Nucleus accumbens (tissue), 56 donors: ENCODE measurements around the gene PLEKHG4B.
"Not testable (repeated sequence)": the region's sequence is repeated elsewhere in the genome, so short reads cannot be mapped to it uniquely, and the experiment has no call there.

Source experiments
- DNase-seq, 56 donors: peaks; one replicate each; lab custom pipeline; 2025; lab: John Stamatoyannopoulos, UW

PLEKHG4B gene

GRCh38 chr5:93221-93980 lies 1.4 kb downstream of the PLEKHG4B start:
- no peak for DNase-seq

- DNase-seq, result no peak
These were observed 2.3 kb downstream of the PLEKHG4B start for GRCh38 chr5:94113-94892.

GRCh38 chr5:95241-95980 lies 3.4 kb downstream of the PLEKHG4B start:
- no peak for DNase-seq

GRCh38 chr5:96976-97660 lies 5.2 kb downstream of the PLEKHG4B start:
- DNase-seq, result no peak

GRCh38 chr5:99815-100214 lies 7.8 kb downstream of the PLEKHG4B start:
- no peak for DNase-seq

- DNase-seq, result no peak
These were observed 10.6 kb downstream of the PLEKHG4B start for GRCh38 chr5:102411-103043.

GRCh38 chr5:104106-104505 lies 12.1 kb downstream of the PLEKHG4B start:
- DNase-seq, result not testable (repeated sequence)

- DNase-seq, result no peak
These were observed 12.9 kb downstream of the PLEKHG4B start for GRCh38 chr5:104778-105296.

- DNase-seq, result no peak
These were observed 13.6 kb downstream of the PLEKHG4B start for GRCh38 chr5:105504-106070.

GRCh38 chr5:106587-106986 lies 14.6 kb downstream of the PLEKHG4B start:
- no peak for DNase-seq

GRCh38 chr5:107526-107925 lies 15.6 kb downstream of the PLEKHG4B start:
- no peak for DNase-seq

- no peak for DNase-seq
These were observed 17.9 kb downstream of the PLEKHG4B start for GRCh38 chr5:109826-110225.

- DNase-seq, result no peak
These were observed 18.4 kb downstream of the PLEKHG4B start for GRCh38 chr5:110270-110888.

GRCh38 chr5:111171-111570 lies 19.2 kb downstream of the PLEKHG4B start:
- no peak for DNase-seq

GRCh38 chr5:119486-120097 lies 27.6 kb downstream of the PLEKHG4B start:
- DNase-seq, result no peak

- DNase-seq, result no peak
These were observed 29.5 kb downstream of the PLEKHG4B start for GRCh38 chr5:121432-121831.

- no peak for DNase-seq
These were observed 33.8 kb downstream of the PLEKHG4B start for GRCh38 chr5:125815-126214.

GRCh38 chr5:126806-127205 lies 34.8 kb downstream of the PLEKHG4B start:
- DNase-seq, result no peak

GRCh38 chr5:127886-128285 lies 35.9 kb downstream of the PLEKHG4B start:
- no peak for DNase-seq
